GM18861 (cell line): ENCODE data around the gene PLEKHA8.
A peak's percentile ranks its signal among the peaks of the same experiment; 100 is the strongest.

Source experiments
- ATAC-seq: cut with Tn5 transposase; IDR thresholded peaks from one replicate; pipeline ENCODE4 v1.9.1; 2021; ENCODE audit not compliant: unreplicated experiment

Gene PLEKHA8

DNA sequence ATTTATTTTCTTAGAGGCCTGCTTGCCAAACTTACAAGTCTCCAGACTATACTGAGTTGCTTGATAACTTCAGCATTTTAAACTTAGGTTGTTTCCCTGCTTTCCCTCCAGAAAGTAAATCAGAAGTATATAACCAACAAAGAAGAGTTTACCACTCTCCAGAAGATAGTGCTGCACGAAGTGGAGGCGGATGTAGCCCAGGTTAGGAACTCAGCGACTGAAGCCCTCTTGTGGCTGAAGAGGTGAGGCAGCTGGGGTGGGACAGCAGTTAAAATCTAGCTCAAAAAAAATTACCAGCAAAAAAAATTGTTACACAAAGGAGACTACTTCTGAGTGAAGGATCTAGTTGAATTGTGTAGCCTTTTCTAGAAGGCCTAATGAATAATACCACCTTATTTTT is 33.6 kb downstream of the PLEKHA8 start:
- ATAC-seq, result peak; percentile 69

DNA sequence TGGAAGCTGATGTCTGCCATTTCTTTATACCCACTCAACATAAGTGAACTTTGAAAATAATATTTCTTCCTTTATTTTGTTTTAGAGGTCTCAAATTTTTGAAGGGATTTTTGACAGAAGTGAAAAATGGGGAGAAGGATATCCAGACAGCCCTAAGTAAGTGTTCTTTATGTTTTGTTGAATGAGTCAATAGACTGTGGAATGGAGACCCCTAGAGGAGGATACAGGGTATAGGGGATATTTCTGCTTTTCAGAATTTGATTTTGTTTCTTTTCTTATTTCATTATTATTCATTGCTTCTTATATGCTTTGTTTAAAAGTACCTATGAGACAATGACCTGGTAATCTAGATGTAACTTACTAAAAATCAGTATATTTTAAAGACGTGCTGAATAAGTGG is 34.4 kb downstream of the PLEKHA8 start:
- peak; percentile 57 for ATAC-seq

DNA sequence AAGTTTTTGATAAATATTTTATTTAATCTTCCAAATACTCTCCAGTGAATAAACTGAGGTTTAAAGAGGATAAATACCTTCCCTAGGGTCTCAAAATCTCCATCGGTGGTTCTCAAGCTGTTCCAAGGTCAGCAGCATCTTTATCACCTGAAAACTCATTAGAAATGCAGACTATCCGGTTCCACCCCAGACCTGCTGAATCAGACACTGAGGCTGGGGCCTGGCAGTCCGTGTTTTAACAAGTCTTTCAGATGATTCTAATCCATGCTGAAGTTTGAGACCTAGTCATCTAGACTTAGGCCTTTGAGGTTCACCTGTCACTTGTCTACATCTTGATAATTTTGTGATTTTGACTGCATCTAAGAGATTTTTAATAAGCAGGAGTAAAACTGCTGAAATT is 37.5 kb downstream of the PLEKHA8 start:
- no peak for ATAC-seq

GRCh38 chr7:30066687-30067086 is 38.5 kb downstream of the PLEKHA8 start:
- ATAC-seq, result no peak

- no peak for ATAC-seq
Measured at GRCh38 chr7:30068117-30068516, 39.9 kb downstream of the PLEKHA8 start.

- no peak for ATAC-seq
Measured at GRCh38 chr7:30069096-30069867, 41.1 kb downstream of the PLEKHA8 start.

DNA sequence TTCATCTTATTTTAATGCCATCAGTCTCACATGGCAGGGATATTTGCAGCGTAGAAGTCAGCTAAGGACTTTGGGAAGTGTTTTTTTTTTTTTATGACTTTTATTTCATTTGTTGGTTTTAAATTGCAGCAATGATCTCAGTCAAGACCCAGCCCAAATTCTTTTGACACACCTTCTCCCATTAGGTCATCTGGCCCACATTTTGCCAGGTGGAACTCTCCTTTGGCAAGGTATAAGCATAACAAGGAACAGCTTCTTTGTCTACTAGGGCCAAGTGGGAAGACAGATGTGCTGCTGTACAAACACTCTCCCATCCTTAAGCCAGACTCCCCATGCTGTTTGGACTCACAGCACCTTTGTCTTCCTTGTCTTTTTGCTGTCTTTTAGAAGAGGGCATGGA is 41.8 kb downstream of the PLEKHA8 start:
- ATAC-seq, result no peak

DNA sequence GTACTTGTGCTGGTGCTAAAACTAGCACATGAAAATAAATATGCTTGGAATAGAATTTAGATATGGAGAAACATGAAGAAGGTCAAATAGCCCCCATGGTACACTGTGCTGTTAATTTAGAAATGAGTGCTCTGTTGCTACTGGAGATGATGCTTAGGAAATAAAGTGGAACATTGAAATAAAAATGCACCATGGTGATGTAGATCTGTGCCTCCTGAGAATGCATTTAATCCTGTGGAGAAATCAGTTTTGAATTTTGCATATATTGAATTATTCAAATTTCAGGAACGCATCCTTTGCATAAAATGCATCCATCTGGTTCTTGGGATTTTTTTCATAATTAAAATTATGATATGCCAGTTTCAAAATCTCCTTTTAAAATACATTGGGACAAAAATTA is 44.5 kb downstream of the PLEKHA8 start:
- no peak for ATAC-seq

DNA sequence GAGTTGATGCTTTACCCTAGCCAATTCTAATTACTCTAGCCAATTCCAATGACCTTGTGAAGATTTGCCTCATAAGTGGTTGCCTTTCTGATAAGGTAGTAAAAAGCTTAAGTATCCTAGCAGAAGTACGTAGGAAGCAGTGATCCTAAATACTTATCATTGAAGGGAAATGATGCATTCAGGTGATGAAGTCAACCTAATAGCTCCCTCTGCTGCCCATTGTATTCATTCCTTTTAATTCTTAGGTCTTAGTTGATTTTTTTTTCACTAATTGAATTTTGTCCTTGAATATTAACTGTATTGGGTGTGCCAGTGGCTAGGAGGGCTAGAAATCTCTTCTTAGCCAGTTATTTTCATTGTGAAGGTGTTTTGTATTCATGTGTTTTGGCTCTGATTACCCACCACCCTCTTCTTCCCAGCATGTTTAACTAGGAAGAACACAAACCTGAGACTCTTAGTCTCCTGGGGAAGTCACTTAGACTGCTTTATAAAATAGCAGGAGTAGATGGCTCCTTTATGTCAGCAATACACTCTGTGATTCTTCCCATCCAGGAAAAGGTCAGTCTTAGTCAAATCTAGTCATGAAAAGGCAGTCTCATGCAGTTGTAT is 46.3 kb downstream of the PLEKHA8 start:
- no peak for ATAC-seq

GRCh38 chr7:30076411-30076810 is 48.2 kb downstream of the PLEKHA8 start:
- no peak for ATAC-seq

DNA sequence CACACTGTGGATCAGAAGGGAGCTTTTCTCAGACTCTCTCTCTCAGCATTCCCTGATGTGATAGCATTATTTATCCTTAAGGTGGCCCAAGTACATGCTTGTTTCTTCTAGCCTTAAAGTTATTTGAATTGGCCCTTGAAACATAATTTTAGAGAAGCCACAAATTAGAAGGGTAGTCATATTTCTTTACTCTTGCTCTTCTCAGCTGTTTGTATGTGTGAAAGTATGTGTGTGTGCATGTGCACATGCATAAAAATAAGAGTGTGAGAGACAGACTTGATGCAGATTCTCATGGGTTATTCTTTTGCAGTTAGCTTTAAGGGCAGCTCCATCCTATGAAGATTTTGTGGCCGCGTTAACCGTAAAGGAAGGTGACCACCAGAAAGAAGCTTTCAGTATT is 50.1 kb downstream of the PLEKHA8 start:
- no peak for ATAC-seq

DNA sequence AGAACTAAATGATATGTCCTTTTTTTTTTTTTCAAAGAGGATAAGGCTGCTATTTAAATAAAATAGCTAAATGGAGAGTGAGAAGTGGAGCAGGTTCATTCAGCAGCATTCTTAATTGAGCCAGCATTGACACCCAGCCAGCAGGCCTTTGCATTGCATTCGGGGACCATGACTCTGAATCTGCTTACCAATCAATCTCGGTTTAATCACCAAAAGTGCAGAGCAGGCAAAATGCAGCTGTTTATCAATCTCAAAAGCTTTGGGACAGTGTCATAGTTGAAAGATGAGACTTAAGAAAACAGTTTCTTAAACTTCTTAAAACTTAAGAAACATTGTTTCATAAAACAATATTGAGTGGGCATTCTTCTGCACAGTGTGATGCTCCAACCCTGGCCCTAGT is 51.7 kb downstream of the PLEKHA8 start:
- no peak for ATAC-seq

- no peak for ATAC-seq
Measured at GRCh38 chr7:30080818-30081217, 52.6 kb downstream of the PLEKHA8 start.

DNA sequence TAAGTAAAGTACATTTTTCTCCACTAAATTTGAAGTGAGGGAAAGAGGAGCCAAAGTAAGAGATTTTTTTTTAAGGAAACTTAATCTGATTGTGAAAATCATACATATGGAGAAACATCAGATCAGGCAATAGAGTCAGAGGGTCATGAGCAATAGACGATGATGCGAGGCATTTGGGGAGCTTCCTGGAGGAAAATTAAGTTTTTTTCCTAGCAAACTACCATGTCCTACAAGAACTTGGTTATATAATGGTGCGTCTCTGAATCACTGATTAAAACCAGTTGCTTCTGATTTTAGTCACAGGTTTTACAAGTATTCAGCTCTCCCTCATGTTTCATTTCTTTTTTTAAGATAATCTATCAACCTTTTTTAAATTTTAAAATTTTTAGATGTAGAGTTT is 54.5 kb downstream of the PLEKHA8 start:
- ATAC-seq, result no peak

GRCh38 chr7:30083334-30083733 is 55.1 kb downstream of the PLEKHA8 start:
- no peak for ATAC-seq

GRCh38 chr7:30084212-30084611 is 56.0 kb downstream of the PLEKHA8 start:
- ATAC-seq, result no peak

- ATAC-seq, result no peak
Measured at GRCh38 chr7:30086529-30086928, 58.3 kb downstream of the PLEKHA8 start.

DNA sequence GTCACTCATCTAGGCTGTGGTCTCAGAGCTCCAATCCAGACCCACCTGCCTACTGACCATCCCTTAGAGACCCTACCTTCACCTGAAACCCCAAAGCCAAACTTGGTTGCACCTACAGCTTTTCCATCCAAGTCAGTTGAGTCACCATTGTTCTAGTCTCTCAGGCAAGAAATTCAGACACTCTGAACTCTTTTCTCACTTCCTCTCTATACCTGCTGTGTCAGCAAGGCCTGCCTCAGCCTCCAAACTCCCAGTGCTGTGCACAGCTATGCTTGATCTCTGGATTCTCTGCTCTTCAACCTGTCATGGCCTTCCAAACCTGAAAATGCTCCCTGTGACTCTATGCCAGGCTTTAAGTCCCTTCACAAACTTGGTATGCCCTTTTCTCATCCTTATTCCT is 59.2 kb downstream of the PLEKHA8 start:
- ATAC-seq, result no peak

DNA sequence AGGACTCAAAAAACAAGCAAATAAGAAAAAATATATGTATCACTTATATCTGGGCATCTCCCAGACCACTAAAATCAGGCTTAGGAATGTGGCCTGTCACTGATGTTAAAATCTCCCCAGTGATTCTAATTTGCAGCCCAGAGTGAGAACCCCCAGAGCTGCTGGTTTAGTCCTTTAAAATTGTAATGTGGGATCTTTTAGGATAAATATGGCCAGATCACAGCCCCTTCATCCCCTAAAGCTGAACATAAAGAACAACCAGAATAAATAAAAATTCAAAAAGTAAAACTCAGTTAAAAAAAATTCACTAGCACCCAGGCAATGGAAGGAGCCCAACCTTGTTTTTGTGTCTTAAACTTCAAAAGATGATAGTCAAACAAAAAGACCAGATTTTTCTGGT is 60.1 kb downstream of the PLEKHA8 start:
- ATAC-seq, result no peak

GRCh38 chr7:30090111-30090510 is 61.9 kb downstream of the PLEKHA8 start:
- ATAC-seq, result no peak

DNA sequence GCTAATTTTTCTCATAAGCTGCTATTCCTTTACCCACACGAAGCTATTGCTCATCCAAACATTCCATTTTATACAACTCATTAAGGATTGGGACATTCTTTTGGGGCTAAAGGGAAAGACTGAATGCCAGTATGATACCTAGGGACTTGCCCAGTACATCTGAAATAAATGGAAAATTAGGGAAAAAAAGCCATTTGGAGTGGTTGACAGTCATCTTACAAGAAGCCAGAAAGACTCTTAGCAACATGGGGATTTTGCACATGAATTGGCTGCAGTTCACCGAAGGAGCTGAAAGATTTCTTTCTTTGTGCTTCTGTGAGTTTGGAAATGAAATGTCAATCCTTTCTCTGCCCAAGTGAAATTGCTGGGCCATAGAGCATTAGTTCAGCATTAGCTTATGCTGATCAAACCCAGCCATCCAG is 63.3 kb downstream of the PLEKHA8 start:
- no peak for ATAC-seq

GRCh38 chr7:30091987-30092386 is 63.8 kb downstream of the PLEKHA8 start:
- ATAC-seq, result no peak

DNA sequence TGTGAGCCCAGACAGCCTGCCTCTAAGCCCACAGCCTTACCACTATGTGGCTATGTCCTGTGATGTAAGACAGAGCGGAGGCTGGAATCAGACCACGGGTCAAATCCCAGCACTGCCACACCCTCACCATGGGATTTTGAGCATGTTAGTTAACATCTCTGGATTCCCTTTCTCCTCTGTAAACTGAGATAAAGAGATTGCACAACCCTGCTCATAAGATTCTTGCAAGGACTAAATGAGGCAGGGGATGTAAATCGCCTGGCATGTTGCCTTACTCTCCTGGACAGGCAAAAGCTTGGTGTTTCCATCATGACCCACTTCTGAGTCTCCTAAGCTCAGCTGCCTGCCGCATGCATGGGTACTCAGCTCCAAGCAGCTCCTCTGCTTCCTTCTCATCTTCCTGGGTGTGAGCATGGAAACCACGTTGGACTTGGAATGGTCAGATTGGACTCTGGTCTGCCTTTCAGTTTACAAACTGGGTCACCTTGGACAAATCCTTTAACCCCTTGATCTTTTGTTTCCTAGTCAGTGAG is 65.3 kb downstream of the PLEKHA8 start:
- no peak for ATAC-seq
